Thyroid gland (tissue), 4 donors: ENCODE data around the gene CD209. TPM values are rescaled to one million over a fixed set of nuclear protein-coding genes. Genes with fewer than 3 reads are reported as not detected.

Source experiments
- DNase-seq, 2 donors: peaks; one replicate each; pipeline ENCODE4 v3.0.0-alpha.2; 2019
- H3K27ac ChIP-seq, 3 donors: fragments of 200-600 bp; sonication (generic); 1 replicate in 2 of 3; 2 replicates in 1 of 3; pipeline ENCODE4 v1.5.1; 2016 to 2019; ENCODE audit warnings: mild to moderate bottlenecking in 1 of 3, moderate library complexity in 1 of 3
- H3K27me3 ChIP-seq: fragments of 200-600 bp; sonication (generic); one replicate; pipeline ENCODE4 v1.5.1; 2019
- H3K36me3 ChIP-seq, 2 donors: fragments of 200-600 bp; sonication (generic); one replicate each; pipeline ENCODE4 v1.5.1; 2016 to 2019
- H3K4me1 ChIP-seq, 2 donors: fragments of 200-600 bp; sonication (generic); one replicate each; pipeline ENCODE4 v1.5.1; 2017 to 2019
- H3K4me3 ChIP-seq, 3 donors: fragments of 200-600 bp; sonication (generic); replicated peaks in 1 of 3; 1 replicate in 2 of 3; 2 replicates in 1 of 3; pipeline ENCODE4 v1.5.1; 2016; ENCODE audit warnings: mild to moderate bottlenecking in 1 of 3
- H3K9me3 ChIP-seq: fragments of 200-600 bp; sonication (generic); one replicate; pipeline ENCODE4 v1.5.1; 2017
- CTCF ChIP-seq, 6 experiments: fragments of 200-600 bp in 3 of 6; fragments of 450-650 bp in 3 of 6; sonication (generic) in 3 of 6; IDR thresholded peaks; one replicate each; pipeline ENCODE4 v1.5.1; 2016 to 2019; ENCODE audit warnings: antibody characterized with exemption in 6 of 6, mild to moderate bottlenecking in 2 of 6, inconsistent platforms in 1 of 6, moderate library complexity in 1 of 6
- POLR2A ChIP-seq, 2 donors: fragments of 450-650 bp; IDR thresholded peaks; one replicate each; pipeline ENCODE4 v1.6.1; 2017; ENCODE audit warnings: antibody characterized with exemption in 2 of 2, mild to moderate bottlenecking in 2 of 2, moderate library complexity in 1 of 2
- WGBS, 2 donors: methylation state at CpG; one replicate each; pipeline ENCODE4 v1.1.5; 2017; 5-methylcytosine and 5-hydroxymethylcytosine counted together
- intact Hi-C: fragments of 100-400 bp; cut with DNase I; formaldehyde crosslinking; loops from one replicate; pipeline ENCODE4 v1.15.1; 2023
- total RNA-seq, 4 donors: library from RNA; depleted of rRNA; stranded (reverse); fragments of >200 nt; gene quantifications; one replicate each; pipeline ENCODE4 v1.2.3, GENCODE V29; 2016

The CD209 gene
- total RNA-seq, 4 donors from 2014 or later = 1.5 to 6.4 (median 3.3) TPM

DNA sequence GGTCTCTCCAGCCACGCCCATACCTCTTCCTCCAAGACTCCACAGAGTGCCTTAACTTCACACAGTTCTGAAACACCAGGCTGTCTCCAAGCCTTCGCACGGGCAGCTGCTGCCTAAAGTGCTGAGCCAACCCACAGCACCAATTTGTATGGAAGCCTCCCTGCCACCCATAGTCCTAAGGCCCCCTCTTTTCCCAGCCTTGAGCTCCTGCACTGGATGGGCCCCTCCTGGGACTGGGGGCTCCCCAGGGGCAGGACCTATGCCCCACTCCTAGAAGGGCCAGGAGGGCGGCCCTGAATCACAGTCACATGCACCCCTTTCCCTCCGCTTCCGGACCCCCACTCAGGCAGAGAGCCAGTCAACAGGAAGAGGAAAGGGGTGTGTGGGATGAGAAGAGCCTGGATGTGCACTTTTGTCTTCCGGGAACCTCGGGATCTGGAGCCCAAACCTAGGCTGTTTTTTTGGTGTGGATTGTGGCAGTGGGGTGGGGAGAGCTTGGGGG lies 40.3 kb downstream of the CD209 start:
- 62% methylated on average over 7 to 8 of the region's 8 CpGs for WGBS, 2 donors
- H3K27me3 ChIP-seq = no peaks in the 10 kb centered on the region

GRCh38 chr19:7706188-7706954 lies 41.0 kb downstream of the CD209 start:
- WGBS, 2 donors = 78 to 80% methylated on average over 14 of the region's 14 CpGs
- Histone ChIP-seq H3K9me3 (no peaks in the 10 kb centered on the region), H3K4me3 (no peak overlapping the region), H3K36me3 (no peaks in the 10 kb centered on the region), H3K27me3 (no peaks in the 10 kb centered on the region), H3K4me1 (no peaks in the 10 kb centered on the region), H3K27ac (no peak overlapping the region)
- intact Hi-C loops = no loop called here
- no peak for TF ChIP-seq POLR2A (IDR thresholded peaks at IDR 0.05)
- TF ChIP-seq CTCF (IDR thresholded peaks at IDR 0.05) = no peak
- no peak for DNase-seq

More for the DNA sequence above, 40.3 kb downstream of the CD209 start:
- no peak overlapping the region for H3K27ac ChIP-seq
- H3K9me3 ChIP-seq = no peaks in the 10 kb centered on the region
- intact Hi-C loops = no loop called here
- H3K36me3 ChIP-seq = no peaks in the 10 kb centered on the region
- no peak for TF ChIP-seq POLR2A (IDR thresholded peaks at IDR 0.05)
- TF ChIP-seq CTCF (IDR thresholded peaks at IDR 0.05) = no peak
- no peak for DNase-seq
- no peaks in the 10 kb centered on the region for H3K4me1 ChIP-seq
- H3K4me3 ChIP-seq = no peak overlapping the region

DNA sequence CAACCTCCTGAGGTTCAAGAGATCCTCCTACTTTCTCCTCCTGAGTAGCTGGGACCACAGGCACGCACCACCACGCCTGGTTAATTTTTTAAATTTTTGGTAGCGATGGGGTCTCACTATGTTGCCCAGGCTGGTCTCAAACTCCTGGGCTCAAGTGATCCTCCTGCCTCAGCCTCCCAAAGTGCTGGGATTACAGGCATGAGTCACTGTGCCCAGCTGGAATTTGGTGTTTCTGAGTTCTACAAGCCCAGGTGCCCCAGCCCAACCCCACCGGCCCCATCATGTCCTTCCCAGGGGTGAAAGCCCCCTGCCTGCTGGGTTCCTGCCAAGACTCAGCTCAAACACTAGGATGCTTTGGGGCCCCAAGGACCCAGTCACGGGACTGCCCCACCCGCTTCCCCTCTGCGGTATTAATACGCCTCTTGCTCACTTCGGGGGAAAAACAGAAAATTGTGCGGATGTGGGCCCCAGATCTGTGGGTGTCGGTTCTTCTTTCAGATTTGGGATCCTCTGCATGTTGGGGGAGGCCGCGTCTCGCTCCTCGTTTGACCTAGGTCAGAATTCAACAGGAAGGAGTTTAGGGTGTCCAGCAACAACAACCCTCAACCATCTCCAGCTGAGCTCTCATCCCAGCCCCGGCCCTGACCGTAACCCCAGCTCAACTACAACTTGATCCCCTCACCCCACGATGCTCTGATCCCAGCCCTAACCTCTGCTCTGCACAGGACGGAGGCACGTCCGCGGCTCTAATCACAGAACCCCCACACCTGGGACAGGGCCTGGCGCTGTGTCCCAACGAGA lies 41.7 kb downstream of the CD209 start:
- intact Hi-C loops = no loop called here
- no peaks in the 10 kb centered on the region for H3K9me3 ChIP-seq
- H3K36me3 ChIP-seq = no peaks in the 10 kb centered on the region
- DNase-seq = peak in 1 of 2 donors; percentile 8
- H3K4me1 ChIP-seq = no peaks in the 10 kb centered on the region
- H3K27ac ChIP-seq = no peak overlapping the region
- WGBS, 2 donors = 65 to 74% methylated on average over 23 to 24 of the region's 24 CpGs
- TF ChIP-seq POLR2A (IDR thresholded peaks at IDR 0.05) (no peak), CTCF (IDR thresholded peaks at IDR 0.05) (no peak)
- no peaks in the 10 kb centered on the region for H3K27me3 ChIP-seq
- H3K4me3 ChIP-seq = no peak overlapping the region

GRCh38 chr19:7704280-7705060 lies 42.9 kb downstream of the CD209 start:
- Histone ChIP-seq H3K36me3 (no peaks in the 10 kb centered on the region), H3K4me3 (no peak overlapping the region), H3K27me3 (no peaks in the 10 kb centered on the region), H3K9me3 (no peaks in the 10 kb centered on the region), H3K27ac (no peak overlapping the region), H3K4me1 (no peaks in the 10 kb centered on the region)
- DNase-seq = no peak
- TF ChIP-seq CTCF (IDR thresholded peaks at IDR 0.05) (no peak), POLR2A (IDR thresholded peaks at IDR 0.05) (no peak)
- intact Hi-C loops = no loop called here
- 74 to 89% methylated on average over 5 to 6 of the region's 6 CpGs for WGBS, 2 donors
